Measurements from ENCODE around the gene SRSF10.

- peak in 1 of 4 experiments; percentile 4 for TF ChIP-seq CTCF (IDR thresholded peaks at IDR 0.05)
- TF ChIP-seq POLR2A (IDR thresholded peaks at IDR 0.05): peak; percentile 88
- peak; percentile 97 for TF ChIP-seq POLR2AphosphoS5 (IDR thresholded peaks at IDR 0.05)
These were observed 20.5 kb downstream of the SRSF10 start, which contains the start of gene PNRC2 for GRCh38 chr1:23959461-23960290.
